Measurements from ENCODE around the gene ZNF662.

Gene ZNF662

GRCh38 chr3:42914771-42915515 is 9.0 kb downstream of the ZNF662 start:
- Histone ChIP-seq H3K27ac (no peak overlapping the region), H3K79me2 (ENCODE audit: insufficient read depth, low read depth) (no peaks in the 10 kb centered on the region), H3K27me3 (ENCODE audit: insufficient read depth, low read depth) (no peaks in the 10 kb centered on the region), H3K4me1 (ENCODE audit: low read depth, poor library complexity, severe bottlenecking) (no peaks in the 10 kb centered on the region), H3K4me2 (no peak overlapping the region), H4K20me1 (ENCODE audit: insufficient read depth) (no peaks in the 10 kb centered on the region), H2AFZ (ENCODE audit: low read depth) (no peak overlapping the region), H3K9ac (no peak overlapping the region), H3K4me3 (IDR thresholded peaks at IDR 0.05; ENCODE audit: insufficient read depth, low read depth, low read length) (no peak overlapping the region), H3K36me3 (ENCODE audit: insufficient read depth) (no peaks in the 10 kb centered on the region)
- TF ChIP-seq CTCF (conservative IDR thresholded peaks at IDR 0.05; ENCODE audit: low read depth, low read length) = no peak

- no peaks in the 10 kb centered on the region for H3K36me3 ChIP-seq (ENCODE audit: insufficient read depth)
- H3K4me3 ChIP-seq (IDR thresholded peaks at IDR 0.05; ENCODE audit: insufficient read depth, low read depth, low read length) = no peak overlapping the region
- no peaks in the 10 kb centered on the region for H3K27me3 ChIP-seq (ENCODE audit: insufficient read depth, low read depth)
- no peak overlapping the region for H3K27ac ChIP-seq
- no peaks in the 10 kb centered on the region for H3K79me2 ChIP-seq (ENCODE audit: insufficient read depth, low read depth)
- H3K9ac ChIP-seq = no peak overlapping the region
- H4K20me1 ChIP-seq (ENCODE audit: insufficient read depth) = no peaks in the 10 kb centered on the region
- no peak overlapping the region for H2AFZ ChIP-seq (ENCODE audit: low read depth)
- H3K4me2 ChIP-seq = no peak overlapping the region
- H3K4me1 ChIP-seq (ENCODE audit: low read depth, poor library complexity, severe bottlenecking) = no peaks in the 10 kb centered on the region
- TF ChIP-seq CTCF (conservative IDR thresholded peaks at IDR 0.05; ENCODE audit: low read depth, low read length) = no peak
Measured at GRCh38 chr3:42923606-42924005, 17.7 kb downstream of the ZNF662 start.

- Histone ChIP-seq H3K4me3 (IDR thresholded peaks at IDR 0.05; ENCODE audit: insufficient read depth, low read depth, low read length) (no peak overlapping the region), H3K4me1 (ENCODE audit: low read depth, poor library complexity, severe bottlenecking) (no peaks in the 10 kb centered on the region), H3K27ac (no peak overlapping the region), H3K9ac (no peak overlapping the region), H3K27me3 (ENCODE audit: insufficient read depth, low read depth) (no peaks in the 10 kb centered on the region), H2AFZ (ENCODE audit: low read depth) (no peak overlapping the region), H4K20me1 (ENCODE audit: insufficient read depth) (no peaks in the 10 kb centered on the region), H3K4me2 (no peak overlapping the region), H3K36me3 (ENCODE audit: insufficient read depth) (no peaks in the 10 kb centered on the region), H3K79me2 (ENCODE audit: insufficient read depth, low read depth) (no peaks in the 10 kb centered on the region)
- no peak for TF ChIP-seq CTCF (conservative IDR thresholded peaks at IDR 0.05; ENCODE audit: low read depth, low read length)
Measured at GRCh38 chr3:42926310-42926709, 20.4 kb downstream of the ZNF662 start.

- Histone ChIP-seq H3K9ac (no peak overlapping the region), H4K20me1 (ENCODE audit: insufficient read depth) (no peaks in the 10 kb centered on the region), H3K4me3 (IDR thresholded peaks at IDR 0.05; ENCODE audit: insufficient read depth, low read depth, low read length) (no peak overlapping the region), H3K79me2 (ENCODE audit: insufficient read depth, low read depth) (no peaks in the 10 kb centered on the region), H3K27me3 (ENCODE audit: insufficient read depth, low read depth) (no peaks in the 10 kb centered on the region), H3K27ac (no peak overlapping the region), H3K36me3 (ENCODE audit: insufficient read depth) (no peaks in the 10 kb centered on the region), H3K4me1 (ENCODE audit: low read depth, poor library complexity, severe bottlenecking) (no peaks in the 10 kb centered on the region), H2AFZ (ENCODE audit: low read depth) (no peak overlapping the region), H3K4me2 (no peak overlapping the region)
- no peak for TF ChIP-seq CTCF (conservative IDR thresholded peaks at IDR 0.05; ENCODE audit: low read depth, low read length)
Measured at GRCh38 chr3:42934111-42934510, 28.2 kb downstream of the ZNF662 start.

All from KMS-11 (cell line).